Gastrocnemius medialis (tissue), 4 donors: ENCODE results near the gene TMCO4.

Source experiments
- CTCF ChIP-seq, 5 experiments: fragments of 450-650 bp in 3 of 5; fragments of 200-600 bp in 2 of 5; sonication (generic) in 2 of 5; IDR thresholded peaks in 4 of 5; conservative IDR thresholded peaks in 1 of 5; 1 replicate in 4 of 5; 2 replicates in 1 of 5; pipeline ENCODE4 v1.5.1; 2016 to 2019; ENCODE audit warnings: antibody characterized with exemption in 5 of 5, mild to moderate bottlenecking in 3 of 5, moderate library complexity in 3 of 5
- POLR2A ChIP-seq, 2 donors: fragments of 450-650 bp; IDR thresholded peaks; one replicate each; pipeline ENCODE4 v1.6.1; 2017; ENCODE audit warnings: antibody characterized with exemption in 2 of 2, mild to moderate bottlenecking in 2 of 2, moderate library complexity in 2 of 2

- no peak for TF ChIP-seq POLR2A (IDR thresholded peaks at IDR 0.05)
- no peak for TF ChIP-seq CTCF (IDR thresholded peaks at IDR 0.05 in 4 of 5, conservative IDR thresholded peaks at IDR 0.05 in 1 of 5)
These were observed 123.2 kb downstream of the TMCO4 start for GRCh38 chr1:19676438-19676922.
